IPS-18c (cell line): ENCODE results near the gene RNF126.

Experiments
- H3K4me3 ChIP-seq: 2 replicates; pipeline ENCODE4 v1.7.0; 2013; ENCODE audit warnings: low read depth, mild to moderate bottlenecking, low read length, moderate library complexity; ENCODE audit not compliant: insufficient read depth
- H3K9me3 ChIP-seq: one replicate; pipeline ENCODE4 v1.6.1; 2013; ENCODE audit warnings: mild to moderate bottlenecking, low read length, moderate library complexity; ENCODE audit not compliant: control insufficient read depth, insufficient read depth

RNF126 gene

DNA sequence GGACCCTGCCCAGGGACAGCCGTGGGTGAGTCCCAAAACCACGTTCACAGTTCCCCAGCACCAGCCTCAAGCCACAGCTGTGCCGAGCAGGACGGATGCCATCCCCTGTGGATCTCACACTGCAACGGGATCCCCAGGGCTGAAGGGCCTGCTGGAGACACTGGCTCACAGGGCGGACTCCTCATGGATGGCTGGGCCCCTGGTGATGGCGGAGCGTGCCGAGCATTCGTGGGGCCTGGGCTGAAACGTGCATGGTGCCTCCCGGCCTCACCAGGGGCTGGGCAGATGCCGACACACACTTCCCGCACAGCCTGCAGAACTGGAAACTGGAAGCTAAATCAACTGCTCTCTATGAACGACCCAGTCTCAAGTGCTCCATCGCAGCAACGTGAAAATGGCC, 9.6 kb downstream of the RNF126 start:
- Histone ChIP-seq H3K4me3 (no peak overlapping the region), H3K9me3 (no peaks in the 10 kb centered on the region)

DNA sequence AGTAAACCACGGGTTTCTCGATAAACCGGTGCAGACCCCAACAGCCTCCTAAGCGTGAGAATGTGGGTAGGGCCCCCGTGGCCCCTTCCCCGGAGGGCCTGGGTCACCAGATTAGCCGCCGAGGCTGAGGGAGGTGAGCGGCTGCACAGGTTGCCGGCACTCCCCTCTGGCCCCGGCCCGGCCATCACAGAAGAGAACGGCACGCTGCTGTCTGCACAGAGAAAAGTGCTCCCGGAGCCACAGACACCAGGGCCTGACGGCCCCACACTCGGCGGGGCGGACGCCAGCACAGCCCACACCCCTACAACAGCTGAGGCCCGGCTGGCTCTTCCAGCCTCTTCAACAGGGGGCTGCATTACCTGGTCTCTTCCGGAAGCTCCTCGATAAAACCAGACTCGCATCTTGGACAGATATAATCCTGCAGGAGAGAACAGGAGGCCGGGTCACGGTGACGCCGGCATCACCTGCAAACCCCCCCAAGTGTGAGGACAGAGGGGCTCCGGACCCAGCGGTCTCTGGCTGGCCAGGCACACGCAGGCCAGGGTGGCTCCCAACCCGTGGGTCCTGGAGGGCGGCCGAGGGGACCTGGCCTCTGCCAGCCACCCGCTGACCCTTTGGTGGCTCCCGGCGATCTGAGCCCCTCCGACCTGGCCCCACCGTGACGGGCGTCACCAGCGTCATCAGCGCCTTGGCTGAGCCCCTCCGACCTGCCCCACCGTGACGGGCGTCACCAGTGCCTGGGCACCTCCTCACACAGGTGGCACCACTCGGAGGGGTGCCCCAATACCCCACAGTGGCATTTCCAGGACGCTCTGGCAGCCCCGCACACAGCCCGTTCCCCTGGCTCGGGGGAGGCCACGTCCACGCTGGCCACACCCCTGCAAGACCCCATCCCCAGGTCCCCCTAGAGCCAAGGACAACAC, 10.3 kb downstream of the RNF126 start:
- Histone ChIP-seq H3K9me3 (no peaks in the 10 kb centered on the region), H3K4me3 (no peak overlapping the region)

DNA sequence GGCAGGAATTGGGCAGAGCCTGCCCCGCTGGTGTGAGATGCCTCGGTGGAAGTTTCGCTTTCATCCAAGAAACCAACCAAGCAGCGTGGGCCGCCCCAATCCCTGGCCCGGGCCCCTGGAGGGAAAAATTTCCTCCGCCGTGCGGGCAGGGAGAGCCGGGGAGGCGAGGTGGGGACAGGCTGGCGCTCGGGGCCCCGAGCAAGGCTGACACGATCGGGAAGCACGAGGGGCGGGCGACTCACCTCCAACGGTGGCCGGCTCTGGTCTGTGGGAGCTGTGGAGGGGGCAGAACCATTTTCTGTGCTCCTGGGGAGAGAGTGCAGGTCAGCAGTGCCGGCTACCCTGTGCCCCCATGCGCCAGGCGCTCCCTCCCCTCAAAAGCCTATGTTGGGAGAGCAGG, 11.0 kb downstream of the RNF126 start:
- Histone ChIP-seq H3K4me3 (no peak overlapping the region), H3K9me3 (no peaks in the 10 kb centered on the region)

DNA sequence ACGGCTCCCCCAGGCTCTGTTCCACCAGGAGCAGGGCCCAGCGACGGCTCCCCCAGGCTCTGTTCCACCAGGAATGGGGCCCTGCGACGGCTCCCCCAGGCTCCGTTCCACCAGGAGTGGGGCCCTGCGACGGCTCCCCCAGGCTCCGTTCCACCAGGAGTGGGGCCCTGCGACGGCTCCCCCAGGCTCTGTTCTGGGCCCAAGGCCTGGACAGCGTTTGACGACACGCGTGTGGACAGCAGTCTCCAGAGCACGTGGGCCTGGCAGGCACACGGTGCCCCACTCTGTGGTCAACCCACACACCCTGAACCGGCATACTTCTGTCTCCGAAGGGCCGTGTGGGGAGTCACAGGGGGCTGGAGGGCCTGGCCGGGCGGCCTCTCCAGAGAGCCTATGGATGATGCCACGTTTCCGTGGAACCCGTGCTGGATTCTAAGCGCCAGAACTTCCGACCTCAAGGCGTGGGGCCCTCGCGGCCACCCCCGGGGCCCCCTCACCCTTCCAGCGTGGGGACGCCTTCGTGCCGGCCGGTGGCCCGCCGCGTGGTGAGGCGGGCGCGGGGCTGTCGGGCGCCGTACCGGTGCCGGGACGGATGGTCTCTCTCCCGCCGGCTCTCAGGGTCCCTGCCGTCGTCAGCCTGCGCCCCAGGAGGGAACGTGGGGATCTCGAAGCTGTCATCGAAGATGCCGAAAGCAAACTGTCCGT, 11.7 kb downstream of the RNF126 start:
- no peaks in the 10 kb centered on the region for H3K9me3 ChIP-seq
- no peak overlapping the region for H3K4me3 ChIP-seq

DNA sequence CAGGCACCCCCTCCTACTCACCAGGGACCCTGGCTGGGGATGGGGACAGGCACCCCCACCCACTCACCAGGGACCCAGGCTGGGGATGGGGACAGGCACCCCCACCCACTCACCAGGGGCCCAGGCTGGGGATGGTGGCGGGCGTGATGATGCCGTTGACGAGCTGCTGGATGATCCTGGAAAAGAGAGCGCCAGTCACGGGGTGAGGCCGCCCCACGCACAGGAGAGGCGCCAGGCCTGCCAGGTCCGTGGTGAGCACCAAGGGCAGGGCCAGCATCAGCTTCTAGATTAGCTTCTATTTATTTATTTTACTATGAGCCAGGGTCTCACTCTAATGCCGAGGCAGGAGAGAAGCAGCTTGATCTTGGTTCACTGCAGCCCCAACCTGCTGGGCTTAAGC, 12.9 kb downstream of the RNF126 start:
- H3K4me3 ChIP-seq, result no peak overlapping the region

DNA sequence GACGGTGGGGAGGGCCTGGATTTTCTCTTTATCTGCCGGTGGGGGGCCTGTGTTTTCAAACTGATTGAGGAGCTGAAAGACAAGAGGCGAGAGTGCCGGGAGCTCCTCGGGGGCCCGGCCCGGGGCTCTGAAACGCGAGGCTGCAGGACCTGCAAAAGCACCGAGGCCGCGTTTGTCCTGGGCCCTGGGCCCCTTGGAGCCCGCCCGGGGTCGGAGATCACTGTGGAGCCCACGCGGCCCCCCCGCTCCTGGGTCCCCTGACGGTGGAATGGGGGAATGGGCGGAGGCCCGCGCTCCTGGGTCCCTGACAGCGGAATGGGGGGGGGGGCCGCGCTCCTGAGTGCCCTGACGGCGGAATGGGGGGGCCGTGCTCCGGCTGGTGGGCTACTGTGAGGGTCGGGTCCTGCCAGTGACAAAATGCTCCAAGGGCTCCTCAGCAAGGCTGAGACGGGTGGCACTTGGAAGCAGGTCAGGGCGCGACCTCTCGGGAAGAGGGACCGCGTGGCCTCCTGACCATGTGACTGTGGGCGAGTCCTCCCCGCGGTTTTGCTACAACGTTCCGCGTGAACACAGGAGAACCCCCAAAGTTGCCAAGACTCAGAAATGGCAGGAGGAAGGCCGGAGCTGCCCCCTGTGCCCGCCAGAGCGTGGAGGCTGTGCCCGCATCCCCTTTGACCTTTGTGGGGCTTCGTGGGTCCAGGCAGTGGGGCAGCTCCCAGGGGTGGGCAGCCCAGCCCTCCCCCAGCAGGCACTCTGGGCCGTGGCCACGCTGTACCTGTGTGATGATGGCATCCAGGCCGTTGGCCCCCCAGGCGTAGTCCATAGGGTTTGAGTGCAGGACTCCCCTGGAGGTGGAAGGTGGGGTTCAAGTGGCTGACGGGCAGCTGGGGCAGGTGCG, 13.9 kb downstream of the RNF126 start:
- no peak overlapping the region for H3K4me3 ChIP-seq
- H3K9me3 ChIP-seq, result no peaks in the 10 kb centered on the region

More for the DNA sequence above, 12.9 kb downstream of the RNF126 start:
- H3K9me3 ChIP-seq, result no peaks in the 10 kb centered on the region

DNA sequence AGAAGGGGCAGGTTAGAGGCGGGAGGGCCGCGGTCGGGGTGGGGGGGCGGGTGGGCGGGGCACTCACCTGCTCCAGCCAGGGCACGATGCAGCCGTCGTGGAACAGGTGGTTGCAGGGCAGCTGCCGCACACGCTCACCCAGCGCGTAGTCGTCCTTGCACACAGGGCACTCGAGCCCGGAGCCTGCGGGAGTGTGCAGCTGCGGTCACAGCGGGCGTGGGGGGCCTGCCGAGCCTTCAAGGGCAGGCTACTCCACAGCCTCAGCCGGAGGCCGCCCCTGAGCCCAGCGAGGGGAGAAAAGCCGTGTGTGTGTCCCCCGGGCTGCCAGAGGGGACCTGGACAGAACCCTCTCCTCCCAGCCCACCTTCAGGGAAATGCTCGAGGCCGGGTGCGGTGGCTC, 14.7 kb downstream of the RNF126 start:
- Histone ChIP-seq H3K9me3 (no peaks in the 10 kb centered on the region), H3K4me3 (no peak overlapping the region)

DNA sequence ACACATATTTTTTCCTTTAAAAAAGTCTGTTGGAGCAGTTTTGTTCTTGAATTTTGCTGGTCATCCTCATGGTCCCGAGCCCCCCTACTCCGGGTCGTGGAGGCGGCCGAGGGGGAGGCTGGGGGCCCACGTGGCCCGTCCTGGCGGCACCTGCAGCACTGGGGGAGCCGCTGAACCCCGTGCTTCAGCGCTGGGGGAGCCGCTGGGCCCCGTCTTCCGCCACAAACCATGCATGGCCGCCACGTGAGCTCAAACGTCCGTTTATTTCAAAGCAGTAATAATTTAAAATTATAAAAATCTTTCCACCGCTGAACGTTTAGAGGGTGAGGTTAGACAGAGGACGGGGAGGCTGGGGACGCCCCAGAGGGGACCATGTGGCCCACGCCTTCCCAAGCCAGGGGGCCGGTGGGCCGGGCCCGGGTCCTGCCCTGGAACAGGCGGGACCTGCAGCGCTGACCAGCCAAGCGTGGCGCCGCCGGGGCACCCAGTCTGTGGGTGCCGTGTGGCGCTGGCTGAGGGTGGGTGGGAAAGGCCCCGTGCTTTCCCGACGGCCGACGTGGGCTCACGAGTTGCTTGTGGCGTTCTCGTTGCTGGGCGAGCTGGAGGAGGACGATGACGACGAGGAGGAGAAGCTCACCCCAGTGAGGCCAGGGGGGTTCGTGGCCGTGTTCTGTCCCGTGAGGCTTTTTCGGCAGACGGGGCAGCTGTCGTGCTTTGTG, 15.3 kb downstream of the RNF126 start:
- Histone ChIP-seq H3K4me3 (no peak overlapping the region), H3K9me3 (no peaks in the 10 kb centered on the region)

DNA sequence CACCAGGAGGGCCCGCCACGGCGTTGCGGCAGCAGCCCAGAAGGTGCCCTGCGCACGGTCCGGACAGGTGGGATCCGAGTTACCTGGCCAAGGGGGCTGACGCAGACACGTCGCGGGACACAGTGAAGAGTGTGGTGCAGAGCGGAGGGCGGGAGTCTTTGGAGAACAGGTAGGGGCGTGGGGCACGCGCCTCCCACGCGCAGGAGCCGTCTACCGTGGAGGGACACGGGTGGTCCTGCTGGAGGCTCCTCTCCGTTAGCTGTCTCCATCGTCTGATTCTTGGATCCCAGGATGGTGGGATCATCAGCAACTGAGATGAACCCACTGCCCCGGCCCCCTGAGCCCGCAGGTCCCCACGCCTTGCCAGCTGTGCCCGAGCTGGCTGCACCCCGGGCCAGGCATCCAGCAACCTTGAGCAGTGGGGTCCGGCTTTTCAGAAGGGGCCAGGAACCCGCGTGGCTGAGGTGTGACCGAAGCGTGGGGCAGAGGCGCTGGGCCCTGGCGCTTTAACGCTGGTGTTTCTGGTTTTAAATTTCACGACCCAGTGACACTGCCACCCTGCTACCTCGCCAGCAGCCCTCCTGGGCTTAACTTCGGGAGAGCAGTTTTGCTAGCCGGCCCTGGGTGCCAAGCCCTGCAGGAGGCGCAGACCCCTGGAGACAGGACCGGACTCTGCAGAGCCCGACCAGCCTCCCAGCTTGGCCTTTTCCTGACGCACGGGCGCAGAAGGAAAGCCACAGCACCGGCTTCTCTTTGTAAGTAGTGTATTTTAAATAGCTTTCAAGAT, 16.0 kb downstream of the RNF126 start:
- no peak overlapping the region for H3K4me3 ChIP-seq

DNA sequence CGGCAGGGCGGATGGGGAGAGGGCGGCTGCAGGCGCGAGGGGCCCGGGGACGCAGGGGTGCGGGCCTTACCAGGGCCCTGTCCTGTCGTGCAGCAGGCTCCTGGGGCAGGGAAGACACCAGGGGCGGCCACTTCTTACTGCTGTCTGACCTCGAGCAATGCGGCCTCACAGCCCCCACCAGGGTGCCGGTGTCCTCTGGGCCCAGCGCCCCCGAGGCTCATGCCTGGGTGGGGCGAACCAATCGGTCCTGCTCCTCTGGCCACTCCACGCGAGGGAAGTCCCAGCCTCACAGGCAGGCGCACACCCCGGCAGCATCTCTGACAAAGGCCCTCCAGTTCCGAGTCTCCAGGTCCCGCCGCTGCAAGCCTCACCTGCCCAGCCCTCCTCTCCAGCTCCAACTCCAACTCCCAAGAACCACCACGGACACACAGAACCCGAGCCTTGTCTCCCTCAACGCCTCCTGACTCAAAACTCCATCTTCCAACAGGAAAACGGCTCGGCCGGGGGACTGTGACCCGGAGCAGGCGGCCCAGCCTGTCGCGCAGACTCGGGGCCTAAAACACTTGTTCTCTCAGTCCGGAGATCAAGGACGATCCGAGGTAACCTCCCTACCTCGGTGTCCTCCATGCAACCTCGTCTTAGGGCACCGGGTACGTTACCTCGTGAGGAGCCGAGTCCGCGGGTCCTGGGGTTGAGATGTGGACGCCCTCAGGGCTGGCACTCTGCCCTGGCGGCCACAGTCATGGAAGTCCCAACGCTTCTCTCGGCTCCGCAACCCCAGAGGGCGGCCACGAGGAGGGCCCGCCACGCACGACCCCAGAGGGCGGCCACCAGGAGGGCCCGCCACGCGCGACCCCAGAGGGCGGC, 16.9 kb downstream of the RNF126 start:
- Histone ChIP-seq H3K4me3 (no peak overlapping the region), H3K9me3 (no peaks in the 10 kb centered on the region)

More for the DNA sequence above, 16.0 kb downstream of the RNF126 start:
- no peaks in the 10 kb centered on the region for H3K9me3 ChIP-seq

DNA sequence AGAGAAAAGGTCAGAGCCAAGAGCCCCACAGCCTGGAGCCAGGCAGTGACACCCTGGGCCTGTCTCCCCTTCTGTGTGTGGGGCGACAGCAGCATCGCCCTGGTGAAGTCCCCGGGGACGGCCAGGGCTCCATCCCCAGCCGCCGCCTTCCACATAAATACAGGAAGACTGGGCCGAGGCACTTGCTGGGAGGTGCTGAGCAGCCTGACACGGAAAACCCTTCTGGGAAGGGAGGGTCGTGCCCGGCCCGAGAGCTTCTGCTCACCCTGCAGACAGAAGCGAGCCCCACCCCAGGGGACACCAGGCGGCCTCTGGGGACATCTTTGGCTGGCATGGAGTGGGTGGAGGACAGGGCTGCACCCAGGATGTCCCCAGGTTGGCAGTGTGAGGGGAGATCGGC, 18.2 kb downstream of the RNF126 start:
- no peaks in the 10 kb centered on the region for H3K9me3 ChIP-seq
- no peak overlapping the region for H3K4me3 ChIP-seq

DNA sequence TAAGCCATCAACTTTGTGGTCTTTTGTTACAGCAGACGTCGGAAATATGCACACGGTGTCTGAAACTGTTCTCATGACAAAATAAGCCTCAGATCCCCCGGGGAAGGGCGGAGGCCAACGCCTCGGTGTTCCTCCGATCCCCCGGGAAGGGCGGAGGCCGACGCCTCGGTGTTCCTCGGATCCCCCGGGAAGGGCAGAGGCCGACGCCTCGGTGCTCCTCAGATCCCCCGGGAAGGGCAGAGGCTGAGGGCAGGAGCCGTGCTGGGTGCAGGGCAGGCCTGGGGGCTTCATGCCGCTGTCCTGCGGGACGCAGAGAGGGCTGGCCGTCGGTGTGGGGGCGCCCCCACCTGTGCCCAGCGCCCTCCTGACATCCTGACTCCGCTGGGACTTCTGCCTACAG, 18.7 kb downstream of the RNF126 start:
- Histone ChIP-seq H3K9me3 (no peaks in the 10 kb centered on the region), H3K4me3 (no peak overlapping the region)

DNA sequence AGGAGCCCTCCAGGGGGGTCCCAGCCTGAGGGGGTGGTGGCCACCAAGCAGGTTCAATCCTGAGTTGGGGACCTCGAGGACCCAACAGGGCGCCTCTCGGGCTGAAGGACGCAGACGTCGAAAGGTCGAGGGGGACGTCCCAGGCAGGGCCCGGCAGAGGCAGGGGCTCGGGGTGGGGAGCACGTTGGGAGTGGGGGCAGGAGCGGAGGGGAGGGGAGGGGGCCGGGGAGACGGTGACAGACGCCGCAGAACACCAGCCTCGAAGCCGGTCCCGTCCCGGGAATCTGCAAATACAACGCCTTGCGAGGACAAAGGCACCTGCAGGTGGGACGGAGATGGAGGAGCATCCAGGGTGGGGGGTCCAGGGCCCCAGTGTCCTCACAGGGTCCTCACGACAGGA, 19.3 kb downstream of the RNF126 start:
- H3K4me3 ChIP-seq, result no peak overlapping the region
- no peaks in the 10 kb centered on the region for H3K9me3 ChIP-seq

DNA sequence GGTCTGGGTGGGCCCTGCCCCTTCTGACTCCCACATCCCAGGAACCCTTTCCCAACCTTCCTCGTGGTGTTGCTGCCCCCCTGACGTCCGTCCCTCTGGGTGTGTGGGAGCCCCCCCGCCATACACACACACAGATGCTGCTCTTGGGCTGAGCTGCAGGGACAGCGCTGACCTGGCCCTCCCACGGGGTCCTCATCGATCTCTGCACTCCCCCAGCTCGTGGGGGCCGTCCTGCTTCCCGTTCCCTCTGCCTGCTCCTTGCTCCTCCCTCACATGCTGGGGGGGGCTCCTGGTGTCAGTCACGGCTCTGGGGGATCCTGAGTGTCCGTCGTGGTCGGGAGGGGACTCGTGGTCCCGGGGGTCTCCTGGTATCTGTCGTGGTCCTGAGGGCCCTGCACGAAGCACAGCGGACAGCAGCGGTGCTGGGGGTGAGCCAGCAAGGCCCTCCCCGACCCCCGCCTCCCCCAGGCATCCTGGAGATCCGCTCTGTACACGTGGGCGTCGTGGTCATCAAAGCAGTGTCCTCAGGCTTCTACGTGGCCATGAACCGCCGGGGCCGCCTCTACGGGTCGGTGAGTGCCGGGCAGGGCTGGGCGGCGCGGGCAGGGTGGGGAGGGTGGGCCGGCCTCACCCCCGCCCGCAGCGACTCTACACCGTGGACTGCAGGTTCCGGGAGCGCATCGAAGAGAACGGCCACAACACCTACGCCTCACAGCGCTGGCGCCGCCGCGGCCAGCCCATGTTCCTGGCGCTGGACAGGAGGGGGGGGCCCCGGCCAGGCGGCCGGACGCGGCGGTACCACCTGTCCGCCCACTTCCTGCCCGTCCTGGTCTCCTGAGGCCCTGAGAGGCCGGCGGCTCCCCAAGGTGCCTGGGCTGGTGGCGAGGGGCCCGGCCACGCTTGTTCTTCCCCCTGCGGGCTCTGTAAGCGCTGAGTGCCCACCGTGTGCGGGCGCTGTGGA, 20.0 kb downstream of the RNF126 start:
- Histone ChIP-seq H3K9me3 (no peaks in the 10 kb centered on the region), H3K4me3 (no peak overlapping the region)
